Ishikawa (cell line): ENCODE measurements around the gene ATP2B2.

Experiments
- CEBPB ChIP-seq: IDR thresholded peaks from 2 replicates; pipeline ENCODE4 v1.6.1; 2012
- CREB1 ChIP-seq: IDR thresholded peaks from 2 replicates; pipeline ENCODE4 v1.6.1; 2012; ENCODE audit warnings: low read depth
- EGR1 ChIP-seq: IDR thresholded peaks from 2 replicates; pipeline ENCODE4 v1.6.1; 2012
- EP300 ChIP-seq: IDR thresholded peaks from 2 replicates; pipeline ENCODE4 v1.6.1; 2012; ENCODE audit warnings: borderline replicate concordance
- FOXM1 ChIP-seq: IDR thresholded peaks from 2 replicates; pipeline ENCODE4 v1.6.1; 2012; ENCODE audit warnings: low read depth, borderline replicate concordance
- MAX ChIP-seq: IDR thresholded peaks from 2 replicates; pipeline ENCODE4 v1.6.1; 2012
- RAD21 ChIP-seq: IDR thresholded peaks from 2 replicates; pipeline ENCODE4 v1.6.1; 2012; ENCODE audit warnings: low read depth
- REST ChIP-seq: IDR thresholded peaks from 2 replicates; pipeline ENCODE4 v1.6.1; 2012; ENCODE audit warnings: low read depth, mild to moderate bottlenecking
- TAF1 ChIP-seq: IDR thresholded peaks from 2 replicates; pipeline ENCODE4 v1.6.1; 2012; ENCODE audit warnings: low read depth, mild to moderate bottlenecking
- TCF12 ChIP-seq: IDR thresholded peaks from 2 replicates; pipeline ENCODE4 v1.6.1; 2012; ENCODE audit warnings: low read depth
- USF1 ChIP-seq: IDR thresholded peaks from 2 replicates; pipeline ENCODE4 v1.6.1; 2012
- YY1 ChIP-seq: IDR thresholded peaks from 2 replicates; pipeline ENCODE4 v1.6.1; 2012; ENCODE audit warnings: low read depth
- ZBTB7A ChIP-seq: IDR thresholded peaks from 2 replicates; pipeline ENCODE4 v1.6.1; 2012; ENCODE audit warnings: low read depth

- TF ChIP-seq REST (no peak), MAX (no peak), TCF12 (no peak), RAD21 (no peak), TAF1 (no peak), ZBTB7A (no peak), EP300 (no peak), FOXM1 (no peak), CEBPB (no peak), CREB1 (no peak), YY1 (no peak), USF1 (no peak), EGR1 (no peak)
These were observed 7.9 kb downstream of the ATP2B2 start for GRCh38 chr3:10497439-10497838.
